GM13976 (cell line): Measurements from ENCODE around the gene ITGBL1.

Experiments
- DNase-seq: peaks from one replicate; pipeline ENCODE4 v3.0.0; 2012; ENCODE audit warnings: low spot score
- CTCF ChIP-seq: IDR thresholded peaks from 2 replicates; pipeline ENCODE4 v1.5.1; 2012; ENCODE audit warnings: borderline replicate concordance, mild to moderate bottlenecking; ENCODE audit not compliant: insufficient read depth; ENCODE audit errors: extremely low read depth, missing control alignments, control extremely low read depth
- in situ Hi-C: fragments of 300-500 bp; cut with MboI; formaldehyde crosslinking; loops from one replicate; pipeline ENCODE4 v1.12.0; 2022; ENCODE audit warnings: low sequenced_read_pairs, mixed read lengths, inconsistent platforms; ENCODE audit not compliant: unreplicated experiment

The ITGBL1 gene

DNA sequence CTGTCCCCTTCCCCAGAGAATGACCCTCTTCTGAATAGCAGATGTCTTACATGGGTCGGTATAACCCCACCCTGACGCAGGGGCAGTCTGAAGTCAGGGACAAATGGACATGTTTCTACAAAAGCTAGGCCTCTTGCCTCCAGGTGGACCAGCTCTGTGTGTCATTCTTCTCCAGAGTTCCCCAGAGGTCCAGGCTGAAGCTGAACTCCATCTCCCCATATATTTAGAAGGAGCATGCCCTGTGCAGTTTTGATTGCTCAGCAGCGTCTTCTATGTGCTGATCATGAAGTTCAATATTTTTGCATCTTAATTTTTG is 27.4 kb upstream of the ITGBL1 start:
- DNase-seq = no peak
- in situ Hi-C loops = no loop called here
- TF ChIP-seq CTCF = no peak

DNA sequence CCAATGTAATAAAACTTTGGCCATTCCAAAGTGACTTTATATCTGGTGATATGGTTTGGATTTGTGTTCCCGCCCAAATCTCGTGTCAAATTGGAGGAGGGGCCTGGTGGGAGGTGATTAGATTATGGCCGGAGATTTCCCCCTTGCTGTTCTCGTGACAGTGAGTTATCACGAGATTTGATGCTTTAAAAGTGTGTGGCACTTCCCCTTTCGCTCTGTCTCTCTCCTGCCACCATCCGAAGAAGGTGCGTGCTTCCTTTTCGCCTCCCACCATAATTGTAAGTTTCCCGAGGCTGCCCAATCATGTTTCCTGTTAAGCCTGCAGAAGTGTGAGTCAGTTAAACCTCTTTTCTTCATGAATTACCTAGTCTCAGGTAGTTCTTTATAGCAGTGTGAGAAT is 26.9 kb upstream of the ITGBL1 start:
- TF ChIP-seq CTCF = no peak
- DNase-seq = no peak
- in situ Hi-C loops = no loop called here

- TF ChIP-seq CTCF = no peak
- in situ Hi-C loops = no loop called here
- no peak for DNase-seq
Measured at GRCh38 chr13:101429733-101430132, 22.7 kb upstream of the ITGBL1 start.

DNA sequence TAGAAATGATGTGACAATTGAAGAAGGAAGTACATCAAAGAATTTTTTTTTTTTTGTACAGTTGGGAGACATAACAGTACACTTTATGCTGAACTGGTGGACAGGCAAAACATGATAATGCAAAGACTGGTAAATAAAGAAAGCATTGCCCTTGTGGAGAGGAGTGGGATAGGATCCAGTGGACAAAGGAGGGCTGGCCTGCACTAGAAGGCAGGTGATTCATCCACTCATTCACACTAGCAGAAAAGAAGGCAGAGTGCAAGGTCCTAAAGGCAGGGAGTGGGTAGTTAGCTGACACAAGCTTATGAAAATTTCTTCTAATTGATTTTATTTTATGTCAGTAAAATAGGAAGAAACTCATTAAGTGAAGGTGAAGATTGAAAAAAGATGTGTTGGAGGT is 18.6 kb upstream of the ITGBL1 start:
- in situ Hi-C loops = no loop called here
- no peak for TF ChIP-seq CTCF
- no peak for DNase-seq

DNA sequence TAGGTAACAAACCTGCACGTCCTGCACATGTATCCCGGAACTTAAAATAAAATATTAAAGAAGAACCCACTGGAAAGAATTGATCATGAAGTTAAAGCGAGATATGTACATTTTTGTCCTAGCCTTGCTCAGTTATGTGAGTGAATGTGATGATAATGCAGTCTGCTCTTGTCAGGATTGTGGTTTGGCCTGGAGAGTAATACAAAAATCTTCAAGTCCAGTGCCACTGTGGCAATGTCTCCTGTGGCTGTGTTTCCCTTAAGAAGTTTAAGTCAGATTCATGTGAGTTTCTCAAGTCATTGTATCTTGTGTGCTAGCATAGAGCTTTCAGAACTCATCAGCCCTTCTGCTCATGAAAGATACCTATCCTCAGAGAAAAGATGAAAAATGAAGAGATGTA is 18.0 kb upstream of the ITGBL1 start:
- in situ Hi-C loops = no loop called here
- TF ChIP-seq CTCF = no peak
- no peak for DNase-seq

DNA sequence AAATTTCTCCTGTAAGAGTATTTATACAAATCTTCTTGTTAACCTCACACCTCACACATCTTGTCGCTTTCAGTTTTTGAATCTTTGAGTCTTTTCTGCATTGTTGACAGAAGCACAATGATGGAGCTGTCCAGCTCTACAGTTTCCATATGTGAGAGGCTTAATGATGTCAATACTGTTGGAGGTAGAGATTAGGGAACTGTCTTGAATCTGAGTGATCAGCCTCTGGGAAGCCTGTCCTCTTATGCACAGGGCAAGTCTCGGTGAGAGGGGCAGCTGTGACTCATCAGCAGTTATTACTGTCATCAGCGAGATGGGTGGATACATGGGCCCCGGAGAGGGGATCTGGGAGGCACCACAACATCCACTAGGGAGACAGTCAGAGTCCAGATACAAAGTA is 4.6 kb upstream of the ITGBL1 start:
- no peak for DNase-seq
- in situ Hi-C loops = no loop called here
- TF ChIP-seq CTCF = no peak
